H1 (cell line): Measurements from ENCODE around the gene LOXHD1. TPM values are rescaled to one million over a fixed set of nuclear protein-coding genes. Genes with fewer than 3 reads are reported as not detected.

Source experiments
- CTCF ChIA-PET: fragments of 300-600 bp; sonication (Branson Sonifier 250); formaldehyde crosslinking; loops from one replicate; lab custom pipeline; 2021; ENCODE audit not compliant: partially characterized antibody; lab: Charles Lee
- POLR2A ChIA-PET: fragments of 300-600 bp; sonication (Branson Sonifier 250); formaldehyde crosslinking; loops from one replicate; lab custom pipeline; 2021; ENCODE audit warnings: inconsistent platforms; ENCODE audit not compliant: partially characterized antibody; lab: Charles Lee
- DNase-seq, 2 experiments: peaks; one replicate each; pipeline versions ENCODE4 v3.0.0 to v3.0.0-alpha.2; 2010 to 2022; ENCODE audit warnings: low spot score in 2 of 2, low read depth in 1 of 2, mixed read lengths in 1 of 2
- FAIRE-seq: peaks from 2 replicates; lab custom pipeline; 2011; peaks lifted over from hg19 to GRCh38; lab: Jason Lieb, UNC
- H2AFZ ChIP-seq: 2 replicates; pipeline ENCODE4 v1.8.1; 2012; ENCODE audit warnings: low read length, inconsistent platforms
- H2AK5ac ChIP-seq: 2 replicates; pipeline ENCODE4 v1.6.1; 2013; ENCODE audit warnings: low read depth, low read length
- H2BK120ac ChIP-seq: replicated peaks from 2 replicates; pipeline ENCODE3; 2013; ENCODE audit warnings: low read depth, low read length, inconsistent platforms
- H2BK12ac ChIP-seq: 2 replicates; pipeline ENCODE4 v1.6.1; 2013; ENCODE audit warnings: low read depth, low read length
- H2BK15ac ChIP-seq: 2 replicates; pipeline ENCODE4 v1.6.1; 2013; ENCODE audit warnings: low read length
- H2BK20ac ChIP-seq: 2 replicates; pipeline ENCODE4 v1.6.1; 2013; ENCODE audit warnings: low read length
- H2BK5ac ChIP-seq: 2 replicates; pipeline ENCODE4 v1.6.1; 2013; ENCODE audit warnings: low read depth, low read length
- H3K14ac ChIP-seq: 2 replicates; pipeline ENCODE4 v1.6.1; 2013; ENCODE audit warnings: inconsistent platforms; ENCODE audit not compliant: insufficient read length
- H3K18ac ChIP-seq: 2 replicates; pipeline ENCODE4 v1.6.1; 2013; ENCODE audit warnings: low read length; ENCODE audit errors: extremely low read depth
- H3K23ac ChIP-seq: 2 replicates; pipeline ENCODE4 v1.6.1; 2013; ENCODE audit warnings: inconsistent platforms; ENCODE audit not compliant: insufficient read length
- H3K23me2 ChIP-seq: 2 replicates; pipeline ENCODE4 v1.6.1; 2013; ENCODE audit warnings: low read depth, low read length
- H3K27ac ChIP-seq: 2 replicates; pipeline ENCODE4 v1.6.1; 2011; ENCODE audit warnings: low read depth, low read length, inconsistent platforms
- H3K27me3 ChIP-seq, 4 experiments: replicated peaks in 1 of 4; 1 replicate in 1 of 4; 2 replicates in 3 of 4; pipeline versions ENCODE4 v1.6.1 to v1.8.1; 2011 to 2013; ENCODE audit warnings: low read length in 3 of 4, mild to moderate bottlenecking in 3 of 4, inconsistent platforms in 2 of 4, mixed read lengths in 2 of 4, moderate library complexity in 1 of 4; ENCODE audit not compliant: control insufficient read depth in 3 of 4, insufficient read depth in 3 of 4; ENCODE audit errors: extremely low read depth in 1 of 4
- H3K36me3 ChIP-seq, 4 experiments: 2 replicates each; pipeline versions ENCODE4 v1.6.1 to v1.8.1; 2011 to 2013; ENCODE audit warnings: mild to moderate bottlenecking in 4 of 4, low read length in 3 of 4, moderate library complexity in 2 of 4, control low read depth in 1 of 4, inconsistent platforms in 1 of 4; ENCODE audit not compliant: insufficient read depth in 4 of 4, control insufficient read depth in 2 of 4
- H3K4ac ChIP-seq: replicated peaks from 2 replicates; pipeline ENCODE3; 2013; ENCODE audit warnings: low read length, low read depth, mixed read lengths, inconsistent platforms; ENCODE audit not compliant: insufficient read length
- H3K4me1 ChIP-seq, 4 experiments: replicated peaks in 1 of 4; 1 replicate in 1 of 4; 2 replicates in 3 of 4; pipeline versions ENCODE4 v1.6.1 to v1.8.1; 2011 to 2013; ENCODE audit warnings: low read length in 3 of 4, inconsistent platforms in 2 of 4, mixed read lengths in 1 of 4; ENCODE audit not compliant: insufficient read depth in 4 of 4, control insufficient read depth in 3 of 4
- H3K4me2 ChIP-seq, 2 experiments: 2 replicates each; pipeline versions ENCODE4 v1.6.1 to v1.8.1; 2011 to 2013; ENCODE audit warnings: low read depth in 2 of 2, low read length in 2 of 2, control low read depth in 1 of 2, inconsistent platforms in 1 of 2, mild to moderate bottlenecking in 1 of 2; ENCODE audit not compliant: insufficient read depth in 1 of 2
- H3K4me3 ChIP-seq, 4 experiments: fragments of 200-600, 300-600 bp in 1 of 4; sonication (generic), shearing (Covaris generic), sonication (Bioruptor Twin) in 1 of 4; 2 replicates each; pipeline versions ENCODE4 v1.5.1 to v1.8.1; 2011 to 2016; ENCODE audit warnings: low read length in 4 of 4, low read depth in 3 of 4, control low read depth in 2 of 4, inconsistent platforms in 2 of 4, mild to moderate bottlenecking in 2 of 4, mixed read lengths in 1 of 4, moderate library complexity in 1 of 4; ENCODE audit not compliant: insufficient read depth in 2 of 4; ENCODE audit errors: extremely low read depth in 1 of 4
- H3K56ac ChIP-seq: replicated peaks from 2 replicates; pipeline ENCODE3; 2013; ENCODE audit warnings: low read depth, mild to moderate bottlenecking, mixed read lengths, low read length, inconsistent platforms; ENCODE audit not compliant: insufficient read length
- H3K79me1 ChIP-seq: 2 replicates; pipeline ENCODE4 v1.6.1; 2013; ENCODE audit warnings: low read depth, low read length, control low read depth
- H3K79me2 ChIP-seq, 2 experiments: 2 replicates each; pipeline versions ENCODE4 v1.6.1 to v1.8.1; 2012 to 2013; ENCODE audit warnings: low read length in 2 of 2, mild to moderate bottlenecking in 2 of 2, inconsistent platforms in 1 of 2; ENCODE audit not compliant: insufficient read depth in 2 of 2, control insufficient read depth in 1 of 2
- H3K9ac ChIP-seq, 4 experiments: replicated peaks in 1 of 4; 1 replicate in 1 of 4; 2 replicates in 3 of 4; pipeline versions ENCODE4 v1.6.1 to v1.8.1; 2011 to 2013; ENCODE audit warnings: low read depth in 3 of 4, low read length in 3 of 4, control low read depth in 2 of 4, mild to moderate bottlenecking in 2 of 4, moderate library complexity in 2 of 4, inconsistent platforms in 1 of 4; ENCODE audit errors: extremely low read depth in 1 of 4
- H3K9me3 ChIP-seq, 2 experiments: 2 replicates each; pipeline versions ENCODE4 v1.6.1 to v1.8.1; 2012 to 2013; ENCODE audit warnings: mild to moderate bottlenecking in 2 of 2, moderate library complexity in 2 of 2, control low read depth in 1 of 2, inconsistent platforms in 1 of 2, low read depth in 1 of 2, low read length in 1 of 2, mixed read lengths in 1 of 2; ENCODE audit not compliant: insufficient read depth in 2 of 2
- H4K20me1 ChIP-seq, 2 experiments: replicated peaks in 1 of 2; 2 replicates each; pipeline versions ENCODE3 to v1.8.1; 2011 to 2013; ENCODE audit warnings: inconsistent platforms in 2 of 2, low read length in 2 of 2, mild to moderate bottlenecking in 1 of 2; ENCODE audit not compliant: insufficient read depth in 2 of 2, control insufficient read depth in 1 of 2
- H4K5ac ChIP-seq: 2 replicates; pipeline ENCODE4 v1.6.1; 2013; ENCODE audit warnings: low read length, low read depth, mixed read lengths, inconsistent platforms; ENCODE audit not compliant: insufficient read length
- H4K8ac ChIP-seq: 2 replicates; pipeline ENCODE4 v1.8.0; 2013; ENCODE audit warnings: mild to moderate bottlenecking, moderate library complexity, low read length, inconsistent platforms; ENCODE audit not compliant: insufficient read depth; ENCODE audit errors: extremely low read depth
- H4K91ac ChIP-seq: replicated peaks from 2 replicates; pipeline ENCODE3; 2013; ENCODE audit warnings: low read length, mixed read lengths, inconsistent platforms; ENCODE audit not compliant: insufficient read length
- CEBPB ChIP-seq: IDR thresholded peaks from 2 replicates; pipeline ENCODE4 v1.6.1; 2012; ENCODE audit warnings: low read depth, low read length
- CHD2 ChIP-seq: IDR thresholded peaks from 2 replicates; pipeline ENCODE4 v1.6.1; 2012; ENCODE audit warnings: low read length, improper control_type of control experiment
- E2F6 ChIP-seq: IDR thresholded peaks from 2 replicates; pipeline ENCODE4 v1.6.1; 2012; ENCODE audit warnings: inconsistent platforms
- EP300 ChIP-seq, 2 experiments: IDR thresholded peaks; 1 replicate in 1 of 2; 2 replicates in 1 of 2; pipeline ENCODE4 v1.6.1; 2011 to 2012; ENCODE audit warnings: low read depth in 2 of 2, low read length in 2 of 2, mild to moderate bottlenecking in 2 of 2, borderline replicate concordance in 1 of 2, inconsistent platforms in 1 of 2, moderate library complexity in 1 of 2
- GABPA ChIP-seq: IDR thresholded peaks from 2 replicates; pipeline ENCODE4 v1.6.1; 2011; ENCODE audit warnings: mild to moderate bottlenecking, low read length, moderate library complexity, borderline replicate concordance; ENCODE audit not compliant: insufficient read depth
- POU5F1 ChIP-seq: IDR thresholded peaks from 2 replicates; pipeline ENCODE4 v1.6.1; 2011; ENCODE audit warnings: low read depth, mild to moderate bottlenecking, low read length, moderate library complexity
- RNF2 ChIP-seq: fragments of 200-900, 300-1000 bp; sonication (generic); IDR thresholded peaks from 2 replicates; pipeline ENCODE4 v1.7.1; 2016; ENCODE audit warnings: borderline replicate concordance, low read depth, mild to moderate bottlenecking, antibody characterized with exemption, low read length; ENCODE audit not compliant: poor library complexity, severe bottlenecking; ENCODE audit errors: missing control alignments
- SIRT6 ChIP-seq: IDR thresholded peaks from one replicate; pipeline ENCODE4 v1.7.1; 2012; ENCODE audit warnings: low read length, inconsistent platforms
- SIX5 ChIP-seq: IDR thresholded peaks from 2 replicates; pipeline ENCODE4 v1.6.1; 2011; ENCODE audit warnings: mild to moderate bottlenecking, low read depth, low read length
- SP4 ChIP-seq: IDR thresholded peaks from 2 replicates; pipeline ENCODE4 v1.6.1; 2012; ENCODE audit warnings: low read length, inconsistent platforms
- WGBS, 2 experiments: shearing (Covaris generic) in 1 of 2; methylation state at CpG; one replicate each; pipeline versions ENCODE4 v1.1.6 to v1.1.7; 2013 to 2015; ENCODE audit warnings: low lambda C conversion rate in 2 of 2, mixed read lengths in 2 of 2, inconsistent platforms in 1 of 2, low coverage in 1 of 2, missing lambda C conversion rate in 1 of 2; ENCODE audit not compliant: insufficient replicate concordance in 2 of 2, insufficient coverage in 1 of 2, insufficient read length in 1 of 2; ENCODE audit errors: extremely low coverage in 1 of 2, missing lambda C conversion rate in 1 of 2; 5-methylcytosine and 5-hydroxymethylcytosine counted together
- polyA plus RNA-seq, 7 experiments: library from polyadenylated mRNA; depleted of rRNA in 3 of 7; stranded (reverse) in 5 of 7; unstranded in 2 of 7; fragments of >200 nt in 5 of 7; fragments of 200-250 nt in 2 of 7; gene quantifications; 1 replicate in 5 of 7; 2 replicates in 1 of 7; 4 replicates in 1 of 7; pipeline versions ENCODE4 v1.2.1 to v1.2.3, GENCODE V29; 2011 to 2013; ENCODE audit warnings: missing spikeins in 2 of 7, mixed read lengths in 2 of 7
- total RNA-seq: library from RNA; stranded (reverse); fragmentation: NEBNext Ultra II Directional; extraction: Animal tissue kit (Norgen Biotek cat#: 25700); gene quantifications from 2 replicates; pipeline ENCODE4 v1.2.1, GENCODE V29; 2021

LOXHD1 gene
- total and polyA plus RNA-seq, 2 of the 8 experiments (the other 6 are each of a cell fraction or from before 2014, with no cell fraction given) = 0.02 TPM; not detected in 1

GRCh38 chr18:46588971-46589660, 67.9 kb downstream of the LOXHD1 start:
- ChIA-PET CTCF (interaction anchor here (1.2 to 1.3 kb wide), 2 partner anchors 17 to 34 kb away, joined by 4 to 6 read pairs; no protein-coding TSS in a partner anchor), POLR2A (no interaction called here)
- Histone ChIP-seq H3K79me1 (no peaks in the 10 kb centered on the region), H4K20me1 (no peaks in the 10 kb centered on the region), H3K4me2 (no peak overlapping the region), H3K9ac (no peak overlapping the region), H3K18ac (no peak overlapping the region), H2AFZ (no peak overlapping the region; the same call in 1 of the 2 replicates), H3K4me1 (no peaks in the 10 kb centered on the region), H2BK5ac (no peak overlapping the region), H3K23ac (no peak overlapping the region), H4K5ac (no peak overlapping the region), H3K14ac (no peak overlapping the region), H4K91ac (no peak overlapping the region), H3K4me3 (no peak overlapping the region), H2AK5ac (no peak overlapping the region), H2BK20ac (no peak overlapping the region), H4K8ac (no peak overlapping the region), H3K79me2 (no peaks in the 10 kb centered on the region), H3K4ac (no peak overlapping the region), H3K27ac (no peak overlapping the region), H3K27me3 (no peaks in the 10 kb centered on the region), H3K36me3 (no peaks in the 10 kb centered on the region), H3K9me3 (no peaks in the 10 kb centered on the region), H3K56ac (no peak overlapping the region), H2BK15ac (no peak overlapping the region), H3K23me2 (no peaks in the 10 kb centered on the region), H2BK12ac (no peak overlapping the region), H2BK120ac (no peak overlapping the region)
- FAIRE-seq (no peak), DNase-seq (peak in 1 of 2 experiments; percentile 24)
- 73% methylated on average over 8 of the region's 8 CpGs; no CpG with 5 or more reads in 1 of the 2 experiments for WGBS, 2 experiments
- no peak for TF ChIP-seq CHD2
- no peak for TF ChIP-seq RNF2
- TF ChIP-seq GABPA = no peak
- no peak for TF ChIP-seq SIX5
- TF ChIP-seq CEBPB = no peak
- TF ChIP-seq POU5F1 = no peak
- TF ChIP-seq EP300 (IDR thresholded peaks at IDR 0.05; ENCODE audit: borderline replicate concordance in 1 of 2, low read depth in 2 of 2, low read length in 2 of 2) = no peak
- no peak for TF ChIP-seq SIRT6
- no peak for TF ChIP-seq E2F6
- no peak for TF ChIP-seq SP4
